DMS79 (cell line): ENCODE data around the gene PLEKHH2.
"Not testable (repeated sequence)": the region's sequence is repeated elsewhere in the genome, so short reads cannot be mapped to it uniquely, and the experiment has no call there.

Experiments used
- DNase-seq: peaks from one replicate; lab custom pipeline; 2025; lab: John Stamatoyannopoulos, UW

Gene PLEKHH2

DNA sequence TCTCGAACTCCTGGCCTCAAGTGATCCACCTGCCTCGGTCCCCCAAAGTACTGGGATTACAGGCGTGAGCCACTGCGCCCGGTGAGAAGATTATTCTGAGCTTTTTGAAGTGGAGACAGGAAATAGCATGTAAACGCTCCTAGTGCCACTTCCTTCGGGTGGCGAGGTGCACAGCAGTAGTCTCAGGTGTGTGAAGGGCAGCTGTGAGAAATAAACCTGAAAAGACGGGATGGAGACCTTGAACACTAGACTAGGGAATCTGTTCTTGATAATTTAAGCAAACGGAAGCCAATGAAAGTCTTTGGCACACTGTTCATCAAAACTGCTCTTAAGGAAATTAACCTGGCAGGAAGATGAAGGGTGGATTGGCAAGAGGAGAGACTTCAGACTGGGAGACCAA is 439 bp upstream of the PLEKHH2 start:
- no peak for DNase-seq

DNA sequence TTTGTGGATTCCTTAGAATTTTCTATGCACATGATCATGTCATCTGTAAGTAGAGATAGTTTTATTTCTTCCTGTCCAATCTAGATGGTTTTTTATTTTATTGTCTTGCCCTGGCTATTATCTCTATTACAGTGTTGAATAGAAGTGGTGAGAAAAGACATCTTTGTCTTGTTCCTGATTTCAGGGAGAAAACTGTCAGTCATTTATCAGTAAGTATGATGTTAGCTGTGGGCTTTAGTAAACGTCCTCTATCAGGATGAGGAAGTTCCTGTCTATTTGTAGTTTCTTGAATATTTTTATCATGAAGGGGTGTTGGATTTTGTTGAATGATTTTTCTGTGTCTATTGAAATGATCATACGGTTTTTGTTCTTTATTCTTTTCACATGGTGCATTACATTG is 5.3 kb downstream of the PLEKHH2 start:
- no peak for DNase-seq

DNA sequence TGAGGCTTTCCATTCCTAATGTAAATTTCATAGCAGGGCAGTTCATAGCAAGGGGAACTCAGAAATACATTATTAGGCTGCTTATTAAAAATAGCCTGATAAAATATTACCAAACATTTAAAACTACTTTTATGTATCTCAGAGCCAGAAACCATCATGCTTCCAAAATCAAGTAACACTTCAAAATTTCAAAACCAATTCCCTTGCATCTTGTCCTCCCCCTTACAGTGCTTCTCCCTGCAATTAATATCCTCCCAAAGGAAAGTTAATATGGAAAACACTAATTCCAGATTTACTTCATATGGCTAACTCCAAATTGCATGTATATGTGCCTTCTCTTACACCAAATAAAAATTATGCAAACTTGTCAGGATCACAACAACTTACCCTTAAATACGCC is 6.6 kb downstream of the PLEKHH2 start:
- DNase-seq, result no peak

DNA sequence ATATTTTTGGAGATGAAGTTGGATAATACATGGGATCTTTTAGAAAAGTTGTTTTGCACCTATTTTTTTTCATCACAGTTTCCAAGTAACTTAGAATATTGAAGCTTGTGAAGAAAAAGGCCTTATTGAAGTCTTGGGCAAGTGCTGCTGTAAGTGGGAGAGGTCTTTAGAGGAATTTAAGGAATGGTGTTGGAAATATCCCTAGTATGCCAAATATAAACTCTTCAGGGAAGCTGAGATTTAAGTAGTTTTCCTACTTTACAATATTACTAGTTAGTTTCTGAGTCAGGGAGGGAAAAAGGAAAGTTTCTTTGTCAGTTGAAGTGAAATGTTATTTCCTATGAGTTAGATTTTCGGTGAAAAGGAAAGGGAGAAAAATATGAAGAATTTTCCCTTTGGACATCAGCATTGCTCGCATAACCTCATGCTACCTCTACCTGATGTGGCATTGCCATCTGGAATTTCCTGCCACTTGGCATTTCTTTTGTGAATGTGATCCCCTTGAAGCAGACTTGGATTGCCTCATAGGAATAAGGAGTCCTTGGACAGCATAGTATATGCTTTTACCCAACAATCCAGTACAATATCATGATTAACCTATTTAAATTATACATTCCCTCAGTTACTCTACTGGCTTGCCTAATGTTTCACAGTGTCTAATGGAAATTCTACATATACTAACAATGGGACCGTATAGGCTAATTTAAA is 12.1 kb downstream of the PLEKHH2 start:
- no peak for DNase-seq

DNA sequence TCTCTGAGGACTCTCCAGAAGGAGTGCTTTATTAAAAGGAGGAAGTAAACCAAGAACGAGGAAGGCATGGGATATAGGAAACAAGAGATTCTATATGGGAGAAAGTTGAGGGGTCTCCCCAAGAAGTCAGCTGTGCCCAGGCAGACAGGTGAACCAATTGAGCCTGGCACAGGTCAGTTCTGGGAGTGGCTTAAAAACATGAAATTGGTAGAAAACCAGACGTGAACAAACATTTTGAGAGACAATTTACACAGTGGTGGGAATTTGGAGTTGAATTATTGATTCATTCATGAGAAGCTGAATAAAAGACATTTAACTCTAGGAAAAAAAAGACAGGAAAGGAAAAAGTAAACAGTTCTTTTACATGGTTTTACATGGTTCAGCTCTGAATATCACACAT is 16.4 kb downstream of the PLEKHH2 start:
- DNase-seq, result no peak

DNA sequence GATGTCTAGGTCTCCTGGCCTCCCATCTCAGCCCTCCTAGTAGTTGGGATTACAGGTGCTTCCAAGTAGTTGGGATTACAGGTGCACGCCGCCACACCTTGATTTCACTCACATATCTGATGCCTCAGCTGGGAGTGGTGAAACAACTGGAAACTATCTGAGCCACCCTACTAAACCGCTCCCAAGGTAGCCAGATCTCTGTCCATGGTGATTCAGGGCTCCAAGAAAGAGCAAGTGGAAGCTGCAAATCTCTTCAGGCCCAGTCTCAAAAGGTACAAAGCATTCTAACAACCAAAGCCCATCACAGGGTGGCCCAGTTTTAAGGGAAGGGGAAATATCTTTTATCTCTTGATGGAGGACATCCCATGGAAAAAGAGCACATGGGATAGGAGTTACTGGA is 20.2 kb downstream of the PLEKHH2 start:
- DNase-seq, result no peak

DNA sequence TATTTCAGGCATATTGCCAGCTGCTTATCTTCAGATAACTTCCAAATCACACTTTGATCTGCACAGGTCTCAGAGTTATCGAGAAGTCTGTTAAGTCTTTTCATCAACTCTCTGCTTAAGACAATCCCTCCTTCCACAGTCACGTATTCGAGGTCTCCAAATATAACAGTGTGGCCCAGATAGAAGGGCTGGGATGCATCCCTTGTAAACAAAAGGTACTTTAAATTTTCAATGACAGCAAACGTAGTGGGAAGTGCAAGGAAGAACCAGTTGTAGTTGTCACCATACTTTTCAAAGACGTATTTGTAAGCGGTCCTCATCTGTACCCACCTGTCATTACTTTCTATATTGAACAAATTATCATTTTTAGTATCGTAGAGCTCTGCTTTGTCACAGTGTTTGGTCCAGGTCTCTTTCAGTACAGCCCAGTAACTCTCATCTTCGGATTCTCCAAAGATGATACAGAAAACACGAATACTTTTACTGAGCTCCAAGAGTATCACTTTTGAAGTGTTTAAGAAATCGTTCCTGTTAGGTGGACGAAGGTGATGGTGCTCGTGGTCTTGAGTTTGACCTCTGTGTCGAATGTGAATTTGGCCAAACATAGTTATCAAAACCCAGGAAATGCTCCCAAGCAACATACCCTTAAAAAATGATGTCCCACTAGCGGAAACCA is 38.7 kb downstream of the PLEKHH2 start:
- no peak for DNase-seq

DNA sequence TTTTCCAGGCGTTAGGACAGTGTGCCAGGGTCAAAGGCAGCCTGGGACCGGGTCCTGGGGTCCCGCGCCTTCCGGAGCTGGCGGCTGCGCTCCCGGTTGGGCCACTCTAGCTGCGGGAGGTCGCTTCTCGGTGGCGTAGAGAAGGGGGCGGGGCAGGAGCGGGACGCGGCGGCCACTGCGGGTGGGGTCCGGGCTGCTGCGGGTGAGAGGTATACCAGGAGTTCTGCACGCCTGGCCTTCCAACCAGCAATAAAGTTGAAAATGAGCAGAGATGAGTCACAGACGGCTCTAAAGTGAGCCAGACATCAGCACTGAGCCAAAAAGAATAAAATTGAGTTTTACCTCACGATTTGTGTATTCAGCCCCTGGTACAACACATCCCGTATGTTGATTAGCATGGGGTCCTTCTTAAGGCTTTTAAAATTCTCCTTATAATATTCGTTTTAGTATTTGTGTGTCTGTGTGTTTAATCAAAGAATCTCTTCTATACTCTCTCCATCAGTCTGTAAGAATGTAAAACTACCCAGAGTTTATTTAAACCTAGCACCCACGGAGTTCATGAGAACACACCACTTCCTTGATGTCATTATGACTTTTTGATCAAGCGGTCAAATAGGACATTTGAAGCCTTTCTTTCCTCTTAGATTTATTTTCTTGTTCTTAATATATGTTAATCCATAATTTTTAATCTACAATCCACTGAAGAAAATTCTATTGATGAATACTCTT is 39.4 kb downstream of the PLEKHH2 start, which contains the start of gene C1GALT1C1L:
C1GALT1C1L (minus strand) TSS at position 108 of the 729 bp plus-strand sequence; CDS start at position 1, 107 bp downstream.
- no peak for DNase-seq

DNA sequence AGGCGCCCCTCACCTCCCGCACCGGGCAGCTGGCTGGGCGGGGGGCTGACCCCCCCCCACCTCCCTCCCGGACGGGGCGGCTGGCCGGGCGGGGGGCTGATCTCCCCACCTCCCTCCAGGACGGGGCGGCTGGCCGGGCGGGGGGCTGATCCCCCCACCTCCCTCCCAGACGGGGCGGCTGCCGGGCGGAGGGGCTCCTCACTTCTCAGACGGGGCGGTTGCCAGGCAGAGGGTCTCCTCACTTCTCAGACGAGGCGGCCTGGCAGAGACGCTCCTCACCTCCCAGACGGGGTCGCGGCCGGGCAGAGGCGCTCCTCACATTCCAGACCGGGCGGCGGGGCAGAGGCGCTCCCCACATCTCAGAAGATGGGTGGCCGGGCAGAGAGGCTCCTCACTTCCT is 40.7 kb downstream of the PLEKHH2 start:
- DNase-seq, result not testable (repeated sequence)

DNA sequence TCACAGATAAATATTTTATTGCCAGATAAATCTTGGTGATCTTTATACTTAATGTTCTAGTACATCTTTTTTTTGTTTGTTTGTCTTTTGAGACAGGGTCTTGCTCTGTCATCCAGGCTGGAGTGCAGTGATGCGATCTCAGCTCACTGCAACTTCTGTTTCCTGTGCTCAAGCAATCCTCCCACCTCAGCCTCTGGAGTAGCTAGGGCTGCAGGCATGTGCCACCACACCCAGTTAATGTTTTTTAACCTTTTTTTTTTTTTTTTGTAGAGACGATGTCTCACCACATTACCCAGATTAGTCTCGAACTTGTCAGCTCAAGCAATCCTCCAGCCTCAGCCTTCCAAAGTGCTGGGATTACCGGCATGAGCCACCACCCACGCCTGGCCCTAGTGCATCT is 48.3 kb downstream of the PLEKHH2 start:
- no peak for DNase-seq

DNA sequence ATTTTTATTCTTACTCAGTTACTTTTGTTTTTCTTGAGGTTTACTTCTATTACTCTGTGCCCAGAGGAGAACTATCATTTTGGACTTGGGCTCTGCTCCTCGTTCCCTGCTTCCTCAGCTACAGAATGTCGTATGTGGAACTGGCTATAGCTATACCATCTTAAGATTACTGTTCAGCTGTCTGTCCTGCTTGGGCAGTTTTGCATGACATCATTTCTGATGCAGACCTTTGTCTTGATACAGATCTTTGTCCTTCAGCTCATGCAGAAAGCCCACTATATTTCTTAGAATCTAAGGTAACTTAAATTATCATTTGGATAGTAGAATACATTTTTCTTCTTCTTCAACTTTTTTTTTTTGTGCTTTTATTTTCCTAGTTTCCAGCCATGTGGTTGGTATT is 52.9 kb downstream of the PLEKHH2 start:
- DNase-seq, result no peak

DNA sequence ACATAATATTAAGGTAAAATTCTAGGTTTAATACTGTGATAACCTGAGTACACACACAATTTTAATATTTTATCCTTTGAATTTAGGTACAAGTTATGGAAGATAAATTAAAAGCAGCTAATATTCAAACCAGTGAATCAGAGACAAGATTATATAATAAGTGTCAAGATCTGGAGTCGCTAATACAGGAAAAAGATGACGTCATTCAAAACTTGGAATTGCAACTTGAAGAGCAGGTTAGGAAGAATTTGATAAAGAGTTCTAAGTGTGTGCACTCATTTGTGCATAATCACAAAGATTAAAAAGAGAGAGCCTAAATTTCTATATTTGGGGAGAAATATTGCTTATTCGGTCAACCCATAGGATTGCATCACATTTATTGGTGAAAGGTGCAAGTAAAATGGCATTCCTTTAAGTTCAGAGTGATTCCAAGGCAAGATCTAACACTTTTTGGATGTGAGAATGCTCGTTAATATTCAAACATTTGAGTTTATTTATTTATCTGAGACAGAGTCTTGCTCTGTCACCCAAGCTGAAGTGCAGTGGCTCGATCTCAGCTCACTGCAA is 55.5 kb downstream of the PLEKHH2 start:
- no peak for DNase-seq

DNA sequence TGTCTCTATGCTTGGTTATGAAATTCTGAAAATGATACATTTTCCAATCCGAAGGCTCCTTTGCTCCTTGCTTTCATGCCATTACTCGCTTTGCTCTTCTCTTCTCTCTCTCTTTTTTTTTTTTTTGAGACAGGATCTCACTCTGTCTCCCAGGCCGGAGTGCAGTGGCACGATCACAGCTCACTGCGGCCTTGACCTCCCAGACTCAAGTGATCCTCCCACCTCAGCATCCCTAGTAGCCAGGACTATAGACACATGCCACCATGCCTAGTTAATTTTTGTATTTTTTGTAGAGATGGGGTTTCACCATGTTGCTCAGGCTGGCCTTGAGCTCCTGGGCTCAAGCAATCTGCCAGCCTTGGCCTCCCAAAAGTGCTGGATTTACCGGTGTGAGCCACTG is 61.1 kb downstream of the PLEKHH2 start:
- not testable (repeated sequence) for DNase-seq

DNA sequence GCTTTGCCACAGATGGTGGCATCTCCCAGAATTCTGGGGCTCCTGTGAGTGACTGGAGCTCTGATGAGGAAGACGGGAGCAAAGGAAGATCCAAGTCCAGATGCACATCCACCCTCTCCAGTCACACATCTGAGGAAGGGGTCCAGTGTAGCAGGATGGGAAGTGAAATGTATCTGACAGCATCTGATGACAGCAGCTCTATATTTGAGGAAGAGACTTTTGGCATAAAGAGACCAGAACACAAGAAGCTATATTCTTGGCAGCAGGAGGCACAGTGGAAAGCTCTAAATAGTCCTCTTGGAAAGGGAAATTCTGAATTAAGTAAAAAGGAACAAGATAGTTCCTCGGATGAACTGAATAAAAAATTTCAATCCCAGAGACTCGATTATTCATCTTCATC is 62.7 kb downstream of the PLEKHH2 start:
- no peak for DNase-seq

DNA sequence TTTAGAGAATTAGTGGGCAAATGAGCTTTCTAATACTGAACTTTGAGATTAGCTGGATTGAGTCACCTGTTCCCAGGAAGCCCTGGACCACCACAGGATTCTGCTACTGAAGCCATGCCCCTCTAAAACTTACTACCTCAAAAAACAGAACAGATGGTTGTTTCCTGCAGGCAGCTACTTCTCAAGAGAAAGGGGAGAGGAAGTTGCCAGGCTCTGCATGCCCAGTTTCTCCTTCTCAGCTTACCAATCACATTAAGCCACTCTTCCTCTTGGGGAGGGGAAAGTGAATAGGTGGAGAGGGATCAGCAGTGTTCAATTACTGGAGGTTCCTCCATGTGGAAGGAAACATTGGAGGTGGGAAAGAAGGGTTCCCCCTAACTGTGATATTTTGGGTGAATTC is 64.1 kb downstream of the PLEKHH2 start:
- DNase-seq, result no peak

DNA sequence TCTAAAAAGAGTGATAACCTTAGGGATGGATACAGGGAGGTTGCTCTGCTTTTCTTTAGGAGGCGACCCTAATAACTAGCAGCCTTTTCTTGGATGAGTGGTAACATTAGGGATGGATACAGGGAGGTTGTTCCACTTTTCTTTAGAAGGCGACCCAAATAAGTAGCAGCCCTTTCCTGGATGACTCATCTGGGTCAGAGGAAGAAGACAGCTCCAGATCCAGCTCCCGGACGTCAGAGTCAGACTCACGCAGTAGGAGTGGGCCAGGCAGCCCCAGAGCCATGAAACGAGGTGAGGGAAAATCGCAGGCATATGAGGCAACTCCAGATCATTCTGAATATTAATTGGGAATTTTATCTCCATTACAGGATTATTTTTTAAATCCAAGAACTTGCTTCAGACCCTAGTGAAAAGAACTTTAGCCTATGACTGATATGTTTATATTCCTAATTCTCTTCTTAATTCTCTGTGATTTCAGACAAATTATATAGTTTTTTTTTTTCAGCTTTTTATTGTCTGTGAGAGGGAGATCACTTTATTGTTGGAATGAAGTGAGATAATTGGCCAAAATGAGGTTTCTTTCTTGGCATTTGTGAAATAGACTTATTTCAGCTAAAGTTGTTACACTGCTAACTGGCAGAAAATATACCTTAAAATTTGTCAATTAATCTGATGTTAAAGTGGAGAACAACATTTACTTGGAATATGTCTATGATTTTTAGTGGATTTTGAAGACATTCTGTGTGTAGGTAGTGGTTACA is 70.4 kb downstream of the PLEKHH2 start:
- DNase-seq, result no peak

DNA sequence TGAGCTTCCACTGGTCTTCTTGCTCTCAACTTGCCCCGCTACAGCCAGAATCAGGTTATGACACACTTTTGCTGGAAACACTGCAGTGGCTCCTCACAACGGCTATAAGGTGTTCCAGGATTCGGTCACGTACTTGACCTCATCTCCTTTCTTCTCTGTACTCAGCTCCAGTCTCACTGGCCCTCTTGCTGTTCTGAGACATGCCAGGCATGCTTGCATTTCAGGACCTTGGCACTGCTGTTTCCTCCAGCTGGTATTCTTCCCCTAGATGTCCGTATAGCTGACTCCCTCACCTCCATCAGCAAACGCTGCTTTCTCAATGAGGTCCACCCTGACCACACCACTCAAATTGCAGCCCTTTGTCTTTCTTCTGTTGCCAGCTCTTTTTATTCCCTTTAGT is 71.1 kb downstream of the PLEKHH2 start:
- no peak for DNase-seq

DNA sequence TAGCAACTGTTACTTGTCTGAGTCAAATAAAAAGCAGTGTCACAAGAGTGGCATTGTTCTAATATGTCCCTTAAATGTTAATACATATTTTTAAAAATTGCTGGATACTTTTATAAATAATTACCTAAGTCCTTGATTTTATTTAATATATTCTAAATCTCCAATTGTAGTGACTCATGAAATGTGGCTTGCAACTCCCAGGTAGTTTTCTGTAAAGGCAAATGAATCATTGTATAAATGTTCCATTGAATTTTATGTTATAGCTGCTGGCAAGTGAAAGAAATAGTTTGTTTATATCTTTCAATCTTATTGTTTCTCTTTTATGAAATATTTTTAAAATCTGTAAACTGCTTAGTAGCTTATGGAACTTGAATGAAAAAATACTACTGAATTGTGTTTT is 71.8 kb downstream of the PLEKHH2 start:
- no peak for DNase-seq

DNA sequence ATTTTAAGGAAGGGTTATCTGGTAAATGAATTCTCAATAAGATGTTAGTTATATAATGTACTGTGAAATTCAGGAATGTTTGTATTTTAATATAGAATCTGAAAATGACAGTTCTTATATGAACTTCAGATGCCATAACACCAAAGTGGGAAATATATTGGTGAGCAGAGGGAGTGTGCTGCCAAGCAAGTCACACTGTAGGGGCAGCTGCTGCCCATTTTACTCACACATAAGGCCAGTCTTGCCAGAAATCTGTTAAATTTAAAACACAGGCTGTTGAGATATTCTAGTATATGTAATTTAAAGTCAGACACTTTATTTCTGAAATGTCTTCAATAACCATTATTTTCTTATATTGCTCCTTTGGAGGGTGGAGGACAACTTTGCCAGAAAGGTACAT is 73.8 kb downstream of the PLEKHH2 start:
- DNase-seq, result no peak

DNA sequence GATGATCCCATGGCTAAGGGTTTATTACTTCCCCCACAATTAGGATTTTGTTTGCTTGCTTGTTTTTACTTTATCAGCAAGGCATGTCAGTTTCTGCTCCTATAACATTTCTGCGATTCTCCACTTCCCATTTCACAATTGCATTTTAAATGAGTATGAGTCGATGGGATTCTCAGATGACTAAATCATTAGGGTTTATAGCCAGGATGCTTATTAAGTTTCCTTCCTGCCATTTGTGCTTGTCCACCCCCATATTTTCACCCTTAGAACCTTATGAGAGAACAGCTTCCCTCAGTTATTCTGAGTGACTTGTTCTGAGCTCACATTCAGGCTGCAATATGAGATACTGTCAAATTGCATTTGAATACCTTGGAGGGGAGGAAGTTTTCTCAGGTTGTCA is 77.1 kb downstream of the PLEKHH2 start:
- no peak for DNase-seq

DNA sequence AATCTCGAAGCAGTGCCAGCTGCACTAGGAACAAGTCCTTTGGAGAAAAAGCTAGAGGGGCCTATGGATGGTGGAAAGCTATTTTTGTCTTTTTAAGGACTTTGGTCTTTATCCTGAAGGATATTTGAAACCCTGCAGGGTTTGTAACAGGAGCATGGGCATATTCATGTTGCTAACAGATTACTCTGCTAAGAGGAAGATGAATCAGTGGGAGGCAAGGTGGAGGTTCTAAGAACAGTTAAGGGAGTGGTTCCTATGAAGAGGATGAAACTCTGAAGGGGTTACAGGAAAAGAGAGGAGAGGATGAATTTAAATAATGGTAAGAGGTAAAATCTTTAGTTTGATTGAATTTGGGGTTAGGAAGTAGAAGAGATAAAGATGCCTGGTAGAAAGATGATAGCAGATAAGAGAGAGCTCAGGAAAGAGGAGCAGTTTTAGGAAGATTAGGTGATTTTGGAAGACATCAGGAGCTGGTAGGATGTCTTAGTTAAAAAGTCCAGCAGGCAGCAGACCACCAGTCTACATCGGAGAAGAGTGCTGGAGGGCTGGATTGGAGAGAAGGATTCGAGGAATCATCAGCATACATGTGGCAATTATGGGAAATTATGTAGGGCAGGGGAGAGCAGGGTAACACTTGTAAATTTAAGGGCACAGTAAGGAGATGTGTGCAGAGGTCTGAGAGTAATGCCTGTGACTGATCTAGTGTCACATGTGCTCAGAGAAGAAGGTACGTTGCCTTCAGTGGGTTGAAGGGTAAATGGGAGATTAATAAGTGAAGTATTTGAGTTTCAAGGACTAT is 78.4 kb downstream of the PLEKHH2 start:
- no peak for DNase-seq
